ENCODE measurements around the gene IGFBP7.

Gene IGFBP7

DNA sequence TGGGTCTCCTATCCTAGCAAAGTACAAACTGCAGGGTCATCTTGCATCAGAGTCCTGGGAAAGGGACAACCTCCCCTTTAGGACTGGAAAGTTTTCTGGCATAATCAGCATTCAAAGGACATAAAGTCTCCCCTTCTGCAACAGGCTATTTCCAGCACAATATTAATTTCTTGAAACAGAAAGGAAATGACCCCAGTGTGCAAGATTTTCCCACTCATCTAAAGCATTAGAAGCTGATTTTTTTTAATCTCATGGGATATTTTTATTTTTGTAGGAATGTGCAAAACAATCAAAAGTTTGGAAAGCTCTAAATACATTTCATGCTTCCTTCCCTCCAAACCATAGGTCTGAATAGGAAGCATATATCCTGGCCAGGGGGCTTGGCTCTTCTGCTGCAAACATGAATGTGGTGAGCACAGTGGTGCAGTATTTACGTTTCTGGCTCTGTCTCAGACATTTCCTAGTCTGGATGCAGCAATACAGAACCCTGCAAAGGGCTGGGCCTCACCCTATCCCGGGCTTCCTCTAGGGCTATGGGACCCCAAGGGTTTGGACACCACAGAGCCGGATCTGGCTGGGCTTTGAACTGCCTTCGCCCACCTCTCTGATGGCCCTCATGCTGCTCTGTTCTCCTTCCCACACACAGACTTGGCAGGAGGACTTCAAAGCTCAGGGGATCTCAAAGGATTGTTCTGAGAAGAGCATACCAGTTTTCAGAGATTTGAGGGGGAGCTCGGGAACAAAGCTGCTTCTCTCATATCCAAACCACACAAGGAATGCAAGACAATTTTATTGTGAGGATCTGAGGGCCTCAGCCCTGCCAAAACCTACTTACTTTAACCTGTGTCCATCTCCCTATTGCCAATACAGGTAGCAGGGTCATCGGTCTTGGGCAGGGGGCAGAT, 66.6 kb downstream of the IGFBP7 start:
- DNase-seq (ENCODE audit: low read depth, low spot score), result peak; percentile 75

DNA sequence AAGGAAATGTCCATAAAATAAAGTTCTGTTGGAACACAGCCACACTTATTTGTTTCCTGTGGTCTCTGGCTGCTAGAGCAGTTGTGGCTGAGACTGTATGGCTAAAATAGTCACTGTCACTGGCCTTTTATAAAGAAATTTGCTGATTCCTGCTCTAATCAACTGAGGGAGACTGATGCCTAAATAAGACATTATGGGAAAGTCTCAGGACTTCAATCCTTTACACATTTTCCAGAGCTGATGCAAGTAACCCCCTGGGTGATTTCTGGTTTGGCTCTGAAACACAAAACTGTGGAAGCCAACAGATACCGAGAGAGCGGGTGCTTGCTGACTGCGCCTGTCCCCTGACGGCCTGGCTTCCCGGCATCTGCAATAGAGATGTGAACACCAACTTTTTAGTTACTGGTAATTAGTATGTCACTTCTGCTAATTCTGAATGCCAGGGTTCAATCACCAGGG, 67.4 kb downstream of the IGFBP7 start:
- DNase-seq (ENCODE audit: low read depth, low spot score), result no peak

DNA sequence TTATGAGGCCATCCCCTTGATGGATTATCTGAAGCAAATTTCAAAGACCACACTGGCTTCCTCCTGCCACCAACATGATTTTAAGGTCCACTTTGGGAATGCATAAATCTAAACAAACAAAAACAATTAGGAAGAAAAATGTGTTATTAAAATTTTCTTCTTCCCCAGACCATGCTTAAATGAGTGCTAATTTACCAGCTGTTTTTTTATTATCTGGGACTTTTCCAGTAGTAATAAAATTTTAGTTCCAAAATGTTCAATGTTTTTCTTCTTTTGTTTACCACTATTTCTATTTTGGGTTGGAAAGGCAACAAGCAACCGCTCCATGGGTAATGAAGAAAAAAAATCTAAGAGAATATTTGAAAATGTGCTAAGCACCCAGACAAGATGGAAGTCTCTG, 69.2 kb downstream of the IGFBP7 start:
- no peak for DNase-seq (ENCODE audit: low read depth, low spot score)

DNA sequence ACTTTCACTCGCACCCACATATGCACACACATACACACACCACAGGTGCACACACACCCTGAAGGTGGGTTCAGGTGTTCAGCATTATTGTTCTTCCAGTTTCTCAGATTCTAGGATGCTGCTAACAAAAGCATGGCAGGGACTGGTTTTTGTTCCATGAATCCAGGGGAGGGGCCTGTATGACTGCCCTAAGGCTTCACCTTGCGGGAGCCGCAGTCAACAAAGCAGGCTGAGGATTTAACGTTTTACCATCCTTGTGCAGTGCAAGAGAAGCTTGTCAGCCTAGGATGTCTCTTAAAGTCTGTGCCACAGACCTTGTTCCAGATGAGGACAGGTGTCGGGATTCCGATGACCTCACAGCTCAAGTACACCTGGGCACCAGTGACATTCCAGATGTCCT, 69.7 kb downstream of the IGFBP7 start:
- no peak for DNase-seq (ENCODE audit: low read depth, low spot score)

GRCh38 chr4:57039345-57039744, 70.8 kb downstream of the IGFBP7 start:
- no peak for DNase-seq (ENCODE audit: low read depth, low spot score)

DNA sequence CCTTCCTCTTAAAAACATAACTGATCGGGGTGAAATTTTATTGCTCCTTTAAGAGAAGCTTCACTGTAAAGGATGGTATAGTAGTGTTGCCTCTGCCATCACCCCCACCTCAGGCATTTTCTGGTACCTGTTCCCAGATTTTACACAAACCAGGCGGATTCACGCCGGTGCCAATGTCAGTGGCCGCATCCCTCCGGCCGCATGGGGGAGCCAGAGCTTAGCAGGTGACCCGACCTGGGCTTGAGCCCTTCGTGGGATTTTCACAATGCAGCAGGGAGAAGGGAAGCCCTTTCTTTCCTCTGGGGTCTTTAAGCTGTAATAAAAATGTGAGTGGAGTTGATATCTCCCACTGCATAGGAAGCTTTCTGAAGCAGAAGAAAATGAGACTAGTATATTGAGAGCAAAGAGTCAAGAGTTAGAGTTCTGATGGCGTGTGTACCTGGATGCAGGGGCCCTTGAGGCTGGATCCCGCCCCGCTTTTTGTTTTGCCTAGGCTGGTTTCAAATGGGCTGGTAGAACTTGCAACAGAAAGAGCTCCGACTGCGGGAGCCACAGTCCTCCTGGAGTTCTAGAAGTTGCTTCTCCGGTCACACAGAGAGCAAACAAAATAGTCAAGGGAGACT, 72.1 kb downstream of the IGFBP7 start:
- DNase-seq (ENCODE audit: low read depth, low spot score), result no peak

DNA sequence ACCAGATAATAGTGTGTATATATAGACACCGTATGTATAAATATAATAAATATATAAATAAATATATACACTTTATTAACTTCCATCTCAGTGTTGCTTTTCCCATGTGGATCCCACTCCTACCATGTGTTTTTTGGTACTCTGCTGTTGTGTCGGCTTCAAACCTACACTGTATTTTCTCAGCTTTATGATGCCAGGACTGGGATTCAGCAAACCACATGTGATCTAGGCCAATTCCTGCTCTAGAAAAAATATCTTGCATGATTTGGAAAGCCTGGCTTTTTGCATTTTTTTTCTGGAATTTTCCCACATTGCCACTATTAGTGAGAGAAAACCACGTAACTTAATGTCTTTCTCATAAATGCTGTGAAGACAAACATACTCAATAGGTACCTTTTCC, 75.7 kb downstream of the IGFBP7 start:
- no peak for DNase-seq (ENCODE audit: low read depth, low spot score)

- no peak for DNase-seq (ENCODE audit: low read depth, low spot score)
Observed at GRCh38 chr4:57023104-57023503, 87.1 kb downstream of the IGFBP7 start.

DNA sequence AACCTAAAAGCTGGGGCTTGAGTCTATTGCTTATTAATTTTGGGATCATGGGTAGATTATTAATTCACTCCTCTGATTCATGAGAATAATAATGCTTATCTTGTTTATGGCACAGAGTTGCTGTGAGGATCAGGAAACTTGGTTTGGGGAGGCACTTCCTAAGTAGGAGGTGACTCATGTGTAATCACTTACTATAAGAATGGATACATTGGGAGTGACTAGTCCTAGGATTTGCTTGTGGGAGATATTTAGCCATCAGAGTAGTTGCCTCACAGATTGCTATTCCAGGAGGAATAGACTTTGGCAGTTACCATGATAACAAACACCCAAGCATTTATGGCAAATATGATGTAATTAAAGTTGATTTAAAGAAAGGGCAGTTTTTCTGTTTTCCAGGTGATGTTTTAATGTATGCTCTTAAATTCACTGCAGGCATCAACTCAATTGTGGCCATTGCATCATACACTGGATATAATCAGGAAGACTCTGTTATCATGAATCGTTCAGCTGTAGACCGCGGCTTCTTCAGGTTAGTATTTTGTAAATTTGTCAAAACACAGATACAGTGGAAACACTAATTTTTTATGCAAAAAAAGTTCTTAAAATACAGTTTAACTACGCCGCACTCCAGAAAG, 89.6 kb downstream of the IGFBP7 start:
- DNase-seq (ENCODE audit: low read depth, low spot score), result no peak

DNA sequence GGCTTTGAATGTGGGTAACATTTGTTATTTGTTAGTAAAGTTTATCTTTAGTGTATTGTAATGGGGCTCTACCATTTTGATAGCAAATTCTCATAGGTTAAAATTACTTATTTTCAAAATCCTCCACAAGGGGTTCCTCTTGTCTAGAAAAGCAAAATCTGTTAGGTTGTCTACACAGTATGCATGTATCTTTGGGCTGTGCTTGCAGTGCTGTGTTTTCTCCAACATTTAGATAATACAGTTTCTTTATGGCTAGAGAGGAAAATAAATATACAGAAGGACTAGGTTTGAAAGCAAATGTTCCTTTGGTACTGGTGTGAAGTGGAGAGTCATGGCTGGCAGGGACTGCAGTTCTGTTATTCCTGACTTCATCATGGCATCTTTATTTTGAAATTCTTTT, 91.2 kb downstream of the IGFBP7 start:
- no peak for DNase-seq (ENCODE audit: low read depth, low spot score)

GRCh38 chr4:57013543-57014120, 96.6 kb downstream of the IGFBP7 start:
- no peak for DNase-seq (ENCODE audit: low read depth, low spot score)

DNA sequence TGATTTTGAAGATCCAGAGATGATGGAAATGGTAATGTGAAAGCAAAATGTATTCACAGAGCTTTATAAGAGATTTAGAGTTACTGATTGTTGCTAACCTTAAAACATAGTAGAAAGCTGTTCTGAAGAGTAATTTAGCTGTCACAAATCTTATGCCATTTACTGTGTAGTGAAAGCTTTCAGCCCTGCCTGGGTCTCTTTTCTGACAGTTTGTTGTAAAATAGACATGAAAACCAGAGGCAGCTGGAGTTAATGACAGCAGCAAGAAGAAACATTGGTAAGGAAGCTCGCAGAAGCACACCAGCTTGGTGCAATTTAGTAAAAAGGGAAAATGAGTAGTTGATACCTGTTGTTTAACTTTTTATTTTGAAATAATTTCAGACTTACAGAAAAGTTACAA, 110.4 kb downstream of the IGFBP7 start:
- DNase-seq (ENCODE audit: low read depth, low spot score), result no peak

DNA sequence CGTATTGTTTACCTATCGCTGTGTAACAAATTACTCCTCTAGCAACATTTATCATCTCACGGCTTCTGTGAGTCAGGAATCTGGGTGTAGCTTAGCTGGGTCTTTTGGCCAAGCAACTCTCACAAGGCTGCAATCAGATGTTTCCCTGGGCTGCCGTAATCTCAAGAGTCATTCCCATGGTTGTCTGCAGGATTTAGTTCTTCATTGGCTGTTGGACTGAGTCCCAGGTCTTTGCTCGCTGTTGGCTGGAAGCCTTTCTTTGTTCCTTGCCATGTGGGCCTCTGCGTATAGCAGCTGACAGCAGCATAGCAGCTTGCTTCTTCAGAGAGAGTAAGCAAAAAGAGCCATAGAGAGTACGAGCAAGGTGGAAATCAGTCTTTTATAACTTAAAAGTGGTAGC, 114.7 kb downstream of the IGFBP7 start:
- DNase-seq (ENCODE audit: low read depth, low spot score), result no peak

DNA sequence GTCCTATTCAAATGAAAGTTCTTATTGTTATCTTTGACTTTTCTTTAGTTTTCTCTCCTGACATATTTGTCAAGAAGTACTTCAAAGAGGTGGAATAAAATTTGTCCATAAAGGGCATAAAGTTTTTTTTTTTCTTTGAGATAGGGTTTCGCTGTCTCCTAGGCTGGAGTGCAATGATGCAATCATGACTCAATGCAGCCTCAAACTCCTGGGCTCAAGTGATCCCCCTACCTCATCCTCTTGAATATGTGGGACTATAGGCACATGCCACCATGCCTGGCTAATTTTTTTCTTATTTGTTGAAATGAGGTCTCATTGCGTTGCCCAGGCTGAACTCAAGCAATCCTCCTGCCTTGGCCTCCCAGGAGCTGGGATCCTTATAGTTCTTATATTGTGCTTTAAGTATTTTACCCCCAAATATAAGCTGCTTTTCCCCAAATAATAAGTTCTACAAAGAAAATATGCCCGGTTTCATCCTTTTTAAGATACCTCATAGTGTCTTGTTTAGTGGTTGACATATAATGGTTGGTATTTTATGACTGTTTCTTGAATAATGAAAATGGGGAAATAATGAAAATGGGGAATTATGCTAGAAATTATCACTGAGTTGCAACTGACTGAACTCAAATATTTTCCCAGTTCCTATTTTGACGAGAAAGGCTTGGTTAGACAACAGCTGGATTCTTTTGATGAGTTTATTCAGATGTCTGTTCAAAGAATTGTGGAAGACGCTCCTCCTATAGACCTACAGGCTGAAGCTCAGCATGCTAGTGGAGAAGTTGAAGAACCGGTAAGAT, 119.9 kb downstream of the IGFBP7 start:
- no peak for DNase-seq (ENCODE audit: low read depth, low spot score)

GRCh38 chr4:56986952-56987351, 123.2 kb downstream of the IGFBP7 start:
- DNase-seq (ENCODE audit: low read depth, low spot score), result no peak

DNA sequence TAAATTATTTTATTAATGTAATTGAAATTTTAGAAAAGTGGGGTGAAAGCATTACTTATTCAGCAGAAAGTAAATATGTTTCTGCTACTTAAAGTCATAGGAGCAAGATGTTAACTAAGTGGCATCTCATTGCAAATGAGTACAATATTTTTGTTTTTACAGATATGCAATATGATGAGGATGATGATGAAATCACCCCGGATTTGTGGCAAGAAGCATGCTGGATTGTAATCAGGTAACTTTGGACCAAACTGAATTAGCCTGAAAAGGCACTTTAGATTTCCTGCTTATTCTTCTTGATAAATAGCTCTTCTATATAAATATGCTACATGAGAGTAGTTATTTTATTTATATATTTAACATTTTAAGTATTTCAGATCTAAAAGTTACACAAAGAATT, 124.0 kb downstream of the IGFBP7 start:
- DNase-seq (ENCODE audit: low read depth, low spot score), result no peak

DNA sequence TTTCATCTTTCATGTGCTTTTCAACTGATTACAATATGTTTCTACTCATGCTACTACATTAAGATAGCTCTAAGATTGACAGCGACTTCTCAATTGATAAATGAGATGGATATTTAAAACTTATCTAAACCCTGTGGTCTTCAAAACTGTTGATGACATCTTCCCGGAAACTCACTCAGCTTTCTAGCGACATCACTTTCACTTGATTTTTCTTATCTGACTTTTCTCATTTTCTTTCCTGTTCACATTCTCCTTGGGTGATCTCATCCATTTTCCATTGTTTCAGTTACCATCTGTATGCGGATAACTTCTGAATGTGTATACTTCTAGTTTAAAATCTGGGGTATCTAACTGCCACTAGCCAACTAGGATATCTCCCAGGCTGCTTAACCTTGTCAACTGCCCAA, 128.4 kb downstream of the IGFBP7 start:
- no peak for DNase-seq (ENCODE audit: low read depth, low spot score)
